HG02981 (cell line): ENCODE measurements around the gene TMEM131L.
"Not testable (repeated sequence)": the region's sequence is repeated elsewhere in the genome, so short reads cannot be mapped to it uniquely, and the experiment has no call there.

ENCODE experiments used
- ATAC-seq: cut with Tn5 transposase; IDR thresholded peaks from one replicate; pipeline ENCODE4 v1.9.1; 2021; ENCODE audit warnings: mild to moderate bottlenecking, moderate library complexity; ENCODE audit not compliant: unreplicated experiment

The TMEM131L gene

DNA sequence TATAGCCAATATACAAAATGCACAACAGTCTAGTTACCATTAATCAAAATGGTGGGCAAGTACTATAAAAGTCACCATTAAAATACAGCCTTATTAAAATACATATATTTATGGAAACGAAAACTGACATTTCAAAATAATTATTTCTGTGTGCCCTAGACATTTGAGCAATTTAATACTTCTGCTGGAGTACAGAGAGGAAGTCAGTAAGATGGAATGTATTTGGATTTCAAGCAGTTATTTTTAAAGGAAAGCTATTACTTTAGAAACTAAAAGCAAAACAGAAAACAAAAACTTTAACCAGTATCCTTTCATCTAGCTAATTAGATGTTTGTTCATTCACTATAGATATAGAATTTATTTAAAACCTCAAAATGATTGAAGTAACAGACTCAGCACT, 180.1 kb downstream of the TMEM131L start:
- ATAC-seq = no peak

DNA sequence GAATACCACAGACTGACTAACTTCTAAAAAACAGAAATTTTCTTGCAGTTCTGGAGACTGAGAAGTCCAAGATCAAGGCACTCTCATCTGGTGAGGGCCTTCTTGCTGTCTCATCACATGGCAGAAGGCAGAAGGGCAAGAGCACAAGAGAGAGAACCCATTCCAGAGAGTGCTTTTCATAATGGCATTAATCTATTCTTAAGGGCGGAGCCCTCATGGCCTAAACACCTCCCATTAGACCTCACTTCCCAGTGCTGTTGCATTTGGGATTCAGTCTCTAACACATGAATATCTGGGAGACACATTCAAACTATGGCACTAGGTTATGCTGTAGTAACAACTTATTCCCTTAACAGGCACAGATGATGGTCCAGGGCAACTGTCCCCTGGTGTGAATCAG, 180.8 kb downstream of the TMEM131L start:
- no peak for ATAC-seq

- ATAC-seq = no peak
Observed at GRCh38 chr4:153647975-153648374, 181.8 kb downstream of the TMEM131L start.

DNA sequence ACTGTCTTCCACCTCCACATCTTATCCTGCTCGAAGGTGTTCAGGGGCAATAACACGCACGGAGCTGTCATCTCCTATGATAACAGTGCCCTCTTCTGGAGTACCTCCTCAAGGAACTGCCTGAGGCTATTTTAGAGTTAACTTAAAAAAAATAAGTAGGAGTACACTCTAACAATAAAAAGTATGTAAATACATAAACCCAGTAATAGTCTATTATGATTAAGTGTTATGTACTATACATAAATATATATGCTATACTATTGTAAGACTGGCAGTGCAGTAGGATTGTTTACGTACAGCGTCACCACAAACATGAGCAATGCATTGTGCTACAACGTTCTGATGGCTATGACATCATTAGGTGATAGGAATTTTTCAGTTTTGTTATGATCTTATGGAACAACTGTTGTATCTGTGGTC, 183.4 kb downstream of the TMEM131L start:
- no peak for ATAC-seq

- ATAC-seq = no peak
Observed at GRCh38 chr4:153651116-153651515, 185.0 kb downstream of the TMEM131L start.

DNA sequence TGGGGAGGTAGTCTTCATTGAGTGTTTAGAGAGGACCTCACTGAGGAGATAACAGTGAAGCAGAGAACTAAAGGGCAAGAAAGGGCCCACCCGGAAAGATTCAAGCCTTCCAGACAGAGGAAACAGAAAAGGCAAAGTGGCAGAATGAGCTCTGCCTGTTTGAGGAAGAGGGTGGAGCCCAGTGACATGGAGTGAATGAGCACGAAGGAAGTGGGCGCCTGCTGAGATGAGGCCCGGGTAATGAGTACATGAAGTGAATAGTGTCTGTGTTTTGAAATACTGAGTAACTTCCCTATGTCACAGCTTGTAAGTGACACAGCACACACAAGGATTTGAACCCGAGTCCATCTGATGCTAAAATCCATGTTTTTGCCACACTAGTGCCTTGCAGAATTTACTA, 185.4 kb downstream of the TMEM131L start:
- no peak for ATAC-seq

DNA sequence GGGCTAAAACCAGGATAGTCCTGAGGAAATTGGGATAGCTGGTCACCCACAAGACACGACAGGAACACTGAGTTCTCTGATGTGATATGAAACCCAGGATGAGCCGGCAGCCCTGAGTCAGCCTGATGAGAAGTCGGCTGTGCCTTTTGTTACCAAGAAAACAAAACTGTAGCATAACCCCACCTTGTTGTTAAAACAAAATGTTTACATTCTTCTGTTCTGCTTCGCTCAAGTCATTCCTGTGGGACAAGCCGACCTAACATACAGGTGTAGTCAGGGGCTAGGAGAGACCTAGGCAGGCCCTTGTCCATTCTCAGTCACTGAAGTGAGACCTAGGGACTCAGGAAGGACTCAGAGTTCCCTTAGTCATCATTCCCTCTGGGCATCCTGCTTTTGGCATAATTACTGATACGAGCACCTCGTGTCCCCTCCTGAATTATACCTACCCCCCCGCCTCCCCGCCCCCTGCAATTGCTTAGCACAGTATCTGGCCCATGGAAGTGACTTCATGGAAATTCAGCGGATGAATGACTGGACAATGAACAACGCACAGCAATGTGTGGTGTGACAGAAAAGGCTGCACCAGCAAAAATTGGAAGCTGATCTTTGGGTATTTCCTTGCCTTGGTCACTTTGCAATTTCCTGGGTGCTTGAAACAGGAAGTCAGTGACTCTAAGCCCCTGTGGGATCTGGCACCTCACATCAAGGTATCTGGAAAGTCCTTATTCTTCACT, 186.1 kb downstream of the TMEM131L start:
- no peak for ATAC-seq

DNA sequence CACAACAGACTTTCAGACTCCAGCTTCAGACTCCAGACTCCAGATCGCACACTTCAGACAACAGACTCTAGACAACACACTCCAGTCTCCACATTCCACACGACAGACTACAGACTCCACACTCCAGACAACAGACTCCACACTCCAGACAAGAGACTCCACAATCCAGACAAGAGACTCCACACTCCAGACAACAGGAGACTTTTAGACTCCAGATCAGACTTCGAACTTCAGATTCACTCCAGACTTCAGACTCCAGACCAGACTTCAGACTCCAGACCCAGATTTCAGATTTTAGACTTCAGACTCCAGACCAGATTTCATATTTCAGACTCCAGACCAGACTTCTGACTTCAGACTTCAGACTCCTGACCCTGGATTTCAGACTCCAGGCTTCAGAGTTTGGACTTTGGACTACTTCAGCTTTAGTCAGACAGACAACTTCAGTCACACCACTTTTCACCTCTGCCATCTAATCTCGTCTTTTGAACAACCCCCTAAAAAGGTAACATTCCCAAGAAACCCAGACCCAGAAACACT, 188.9 kb downstream of the TMEM131L start:
- ATAC-seq = no peak

GRCh38 chr4:153655928-153656327, 189.8 kb downstream of the TMEM131L start:
- no peak for ATAC-seq

GRCh38 chr4:153661215-153661822, 195.2 kb downstream of the TMEM131L start:
- ATAC-seq = no peak

DNA sequence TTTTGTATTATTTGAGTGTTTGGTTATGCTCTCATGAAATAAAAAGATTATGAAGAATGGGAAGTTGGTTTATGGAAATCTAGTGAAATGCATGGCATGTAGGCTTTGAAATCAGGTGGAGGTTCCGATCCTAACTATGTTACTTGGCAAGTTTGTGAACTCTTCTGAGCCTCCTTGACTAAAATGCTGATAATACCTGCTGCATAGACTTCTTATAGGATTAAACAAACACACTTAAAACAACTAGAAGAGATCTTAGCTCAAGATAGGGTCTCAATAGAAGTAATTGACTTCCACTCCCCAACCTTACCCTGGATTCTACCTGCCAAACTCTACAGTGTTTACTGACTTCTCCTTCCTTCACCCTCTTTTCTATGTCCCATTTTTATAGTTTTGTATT, 195.7 kb downstream of the TMEM131L start:
- ATAC-seq = no peak

- no peak for ATAC-seq
Observed at GRCh38 chr4:153663667-153664066, 197.5 kb downstream of the TMEM131L start.

DNA sequence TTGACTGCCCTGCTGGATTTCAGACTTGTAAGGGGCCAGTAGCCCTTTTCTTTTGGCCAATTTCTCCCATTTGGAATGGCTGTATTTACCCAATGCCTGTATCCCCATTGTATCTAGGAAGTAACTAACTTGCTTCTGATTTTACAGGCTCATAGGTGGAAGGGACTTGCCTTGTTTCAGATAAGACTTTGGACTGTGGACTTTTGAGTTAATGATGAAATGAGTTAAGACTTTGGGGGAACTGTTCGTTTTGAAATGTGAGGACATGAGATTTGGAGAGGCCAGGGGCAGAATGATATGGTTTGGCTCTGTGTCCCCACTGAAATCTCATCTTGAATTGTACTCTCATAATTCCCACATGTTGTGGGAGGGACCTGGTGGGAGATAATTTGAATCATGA, 200.3 kb downstream of the TMEM131L start:
- ATAC-seq = not testable (repeated sequence)

- ATAC-seq = no peak
Observed at GRCh38 chr4:153668647-153669046, 202.5 kb downstream of the TMEM131L start.

GRCh38 chr4:153669838-153670237, 203.7 kb downstream of the TMEM131L start:
- no peak for ATAC-seq

- no peak for ATAC-seq
Observed at GRCh38 chr4:153676486-153676885, 210.3 kb downstream of the TMEM131L start.

- no peak for ATAC-seq
Observed at GRCh38 chr4:153676984-153677383, 210.8 kb downstream of the TMEM131L start.

GRCh38 chr4:153679486-153679885, 213.3 kb downstream of the TMEM131L start:
- no peak for ATAC-seq

DNA sequence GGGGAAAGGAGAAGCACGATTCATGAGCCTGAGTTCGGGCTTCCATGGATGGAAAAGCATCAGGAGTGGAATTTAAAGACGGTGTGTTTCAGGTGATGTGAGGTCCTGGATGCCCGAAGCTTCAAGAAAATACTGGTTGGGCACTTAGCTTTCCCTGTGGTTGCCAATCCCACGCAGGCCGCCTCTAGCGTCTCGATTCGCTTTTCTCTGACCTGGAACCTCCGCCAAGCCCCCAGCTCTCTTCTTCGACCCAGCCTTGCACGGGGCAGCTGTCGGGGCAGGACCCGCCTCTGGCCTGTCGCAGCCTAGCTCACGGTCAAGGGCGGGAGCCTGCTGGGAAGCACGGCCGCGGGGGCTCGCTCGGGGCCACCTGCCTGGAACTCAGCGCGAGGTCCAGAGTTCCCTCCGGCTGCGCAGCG, 217.6 kb downstream of the TMEM131L start:
- ATAC-seq = no peak

DNA sequence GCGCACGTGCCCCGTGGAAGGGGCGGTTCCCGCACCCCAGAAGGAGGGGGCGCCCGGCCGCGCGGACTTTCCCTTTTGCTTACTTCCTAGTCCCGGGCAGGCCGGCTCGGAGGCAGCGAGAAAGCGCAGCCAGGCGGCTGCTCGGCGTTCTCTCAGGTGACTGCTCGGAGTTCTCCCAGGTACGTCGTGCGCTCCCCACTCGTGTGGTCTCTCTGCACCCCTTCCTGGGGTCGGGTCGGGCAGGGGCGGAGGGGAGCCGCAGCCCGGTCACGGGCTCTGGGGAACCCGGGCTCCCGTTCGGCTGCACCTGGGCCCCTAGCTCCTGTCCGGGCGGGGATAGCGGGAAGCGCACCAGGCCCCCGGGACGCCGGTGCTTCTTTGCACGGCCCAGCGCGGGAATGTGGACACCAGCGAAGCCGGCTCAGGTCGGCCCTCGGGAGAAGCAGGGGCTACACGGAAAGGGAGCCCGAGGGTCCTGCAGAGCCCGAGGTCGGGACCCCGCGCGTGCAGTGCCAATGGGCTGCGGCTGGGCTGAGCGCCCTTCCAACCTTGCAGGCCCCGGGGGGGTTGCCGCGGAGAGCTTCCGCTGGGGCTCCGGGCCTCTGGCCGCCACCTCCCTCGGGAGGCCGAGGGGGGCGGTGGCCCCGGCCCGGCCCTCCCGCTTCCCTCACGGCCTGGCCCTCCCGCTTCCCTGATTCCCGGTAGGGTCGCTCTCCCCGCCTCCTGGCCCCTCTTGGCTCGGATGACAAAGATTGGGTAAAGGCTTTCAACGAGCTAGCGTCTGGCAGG, 218.2 kb downstream of the TMEM131L start, which contains the start of gene TLR2:
TLR2 (plus strand) TSS at position 99 of the 789 bp plus-strand sequence. CDS start 18,628 bp downstream, outside the sequence.
- peak; percentile 94 for ATAC-seq

DNA sequence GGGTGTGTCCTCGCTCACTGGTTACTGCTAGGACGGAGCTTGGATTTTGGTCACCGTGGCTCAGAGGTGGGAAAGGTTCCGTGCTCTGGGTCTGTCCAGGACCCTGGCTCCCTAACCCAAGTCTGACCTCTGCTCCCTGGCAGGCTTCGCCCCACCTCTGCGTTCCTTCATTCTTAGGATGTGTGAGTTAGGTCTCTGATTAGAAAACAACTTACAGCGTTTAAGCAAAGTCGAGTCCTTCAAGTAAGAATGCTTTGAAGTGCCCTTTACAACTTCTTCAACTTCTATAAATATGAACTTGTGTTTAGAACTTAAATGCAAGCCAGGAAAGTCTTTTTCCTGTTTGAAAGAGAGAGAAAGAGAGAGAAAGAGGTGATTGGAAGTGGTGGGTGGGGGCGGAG, 218.8 kb downstream of the TMEM131L start:
- no peak for ATAC-seq
